Neural progenitor cell (in vitro differentiated cells): ENCODE results near the gene NFE2L1.

Source experiments
- EZH2 ChIP-seq: fragments of 200-600 bp; sonication (generic); IDR thresholded peaks from 2 replicates; pipeline ENCODE4 v1.6.1; 2017; ENCODE audit warnings: antibody characterized with exemption, mild to moderate bottlenecking, moderate library complexity
- TF ChIP-seq, protein P1 (sequence below): fragments of 200-600 bp; sonication (generic); IDR thresholded peaks from 2 replicates; pipeline ENCODE4 v1.5.1; 2017; ENCODE audit warnings: antibody characterized with exemption, mild to moderate bottlenecking

DNA sequence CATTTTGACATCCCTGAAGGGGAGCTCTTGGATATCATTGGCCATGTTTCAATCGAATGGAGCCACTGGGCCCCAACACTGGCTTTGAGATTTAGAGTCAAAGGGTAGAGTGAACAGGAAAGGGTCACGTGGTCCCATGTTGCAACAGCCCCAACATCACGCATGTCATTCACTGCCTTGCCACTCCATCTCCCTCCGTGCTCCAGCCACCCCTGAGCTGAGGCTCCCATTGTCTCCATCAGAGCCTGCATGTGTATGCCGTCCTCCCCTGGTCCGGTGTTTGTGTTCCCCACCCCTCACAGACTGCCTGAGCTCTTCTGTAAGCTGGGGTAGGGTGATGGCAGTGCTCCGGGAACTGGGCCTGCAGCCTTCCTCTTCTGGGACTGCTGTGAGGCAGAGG is 12.1 kb downstream of the NFE2L1 start:
- TF ChIP-seq, protein P1, sequence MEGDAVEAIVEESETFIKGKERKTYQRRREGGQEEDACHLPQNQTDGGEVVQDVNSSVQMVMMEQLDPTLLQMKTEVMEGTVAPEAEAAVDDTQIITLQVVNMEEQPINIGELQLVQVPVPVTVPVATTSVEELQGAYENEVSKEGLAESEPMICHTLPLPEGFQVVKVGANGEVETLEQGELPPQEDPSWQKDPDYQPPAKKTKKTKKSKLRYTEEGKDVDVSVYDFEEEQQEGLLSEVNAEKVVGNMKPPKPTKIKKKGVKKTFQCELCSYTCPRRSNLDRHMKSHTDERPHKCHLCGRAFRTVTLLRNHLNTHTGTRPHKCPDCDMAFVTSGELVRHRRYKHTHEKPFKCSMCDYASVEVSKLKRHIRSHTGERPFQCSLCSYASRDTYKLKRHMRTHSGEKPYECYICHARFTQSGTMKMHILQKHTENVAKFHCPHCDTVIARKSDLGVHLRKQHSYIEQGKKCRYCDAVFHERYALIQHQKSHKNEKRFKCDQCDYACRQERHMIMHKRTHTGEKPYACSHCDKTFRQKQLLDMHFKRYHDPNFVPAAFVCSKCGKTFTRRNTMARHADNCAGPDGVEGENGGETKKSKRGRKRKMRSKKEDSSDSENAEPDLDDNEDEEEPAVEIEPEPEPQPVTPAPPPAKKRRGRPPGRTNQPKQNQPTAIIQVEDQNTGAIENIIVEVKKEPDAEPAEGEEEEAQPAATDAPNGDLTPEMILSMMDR: no peak
- no peak for TF ChIP-seq EZH2
